Body of pancreas (tissue), 4 donors: ENCODE data around the gene RFX7. TPM values are rescaled to one million over a fixed set of nuclear protein-coding genes. Genes with fewer than 3 reads are reported as not detected.
A peak's percentile ranks its signal among the peaks of the same experiment; 100 is the strongest.

ENCODE experiments used
- ATAC-seq: fragments of 150-250 bp; one replicate; pipeline ENCODE4 v1.9.1; 2016
- DNase-seq, 4 donors: peaks; one replicate each; pipeline ENCODE4 v3.0.0-alpha.2; 2019
- H3K27ac ChIP-seq, 4 donors: fragments of 200-600 bp; sonication (generic); 1 replicate in 3 of 4; 2 replicates in 1 of 4; pipeline versions ENCODE4 v1.5.1 to v1.6.1; 2016 to 2019; ENCODE audit warnings: mild to moderate bottlenecking in 1 of 4, mixed read lengths in 1 of 4, moderate library complexity in 1 of 4
- H3K27me3 ChIP-seq, 2 donors: fragments of 200-600 bp; sonication (generic); one replicate each; pipeline ENCODE4 v1.6.0; 2016; ENCODE audit warnings: mild to moderate bottlenecking in 1 of 2
- H3K36me3 ChIP-seq, 2 donors: fragments of 200-600 bp; sonication (generic); replicated peaks in 1 of 2; 2 replicates each; pipeline ENCODE4 v1.5.1; 2016; ENCODE audit warnings: low read depth in 2 of 2; ENCODE audit not compliant: insufficient read depth in 1 of 2
- H3K4me1 ChIP-seq: fragments of 200-600 bp; sonication (generic); one replicate; pipeline ENCODE4 v1.6.0; 2016
- H3K4me3 ChIP-seq, 2 donors: fragments of 200-600 bp; sonication (generic); 1 replicate in 1 of 2; 2 replicates in 1 of 2; pipeline ENCODE4 v1.5.1; 2016 to 2019
- H3K9me3 ChIP-seq, 3 donors: fragments of 200-600 bp; sonication (generic); 1 replicate in 2 of 3; 2 replicates in 1 of 3; pipeline ENCODE4 v1.5.1; 2016
- CTCF ChIP-seq, 7 experiments: fragments of 450-650 bp in 4 of 7; fragments of 200-600 bp in 3 of 7; sonication (generic) in 3 of 7; IDR thresholded peaks; one replicate each; pipeline ENCODE4 v1.5.1; 2016 to 2019; ENCODE audit warnings: antibody characterized with exemption in 7 of 7
- POLR2A ChIP-seq, 3 donors: fragments of 450-650 bp; IDR thresholded peaks; one replicate each; pipeline ENCODE4 v1.6.1; 2016; ENCODE audit warnings: antibody characterized with exemption in 3 of 3, mild to moderate bottlenecking in 2 of 3
- WGBS, 2 donors: methylation state at CpG; one replicate each; pipeline ENCODE4 v1.1.5; 2017; 5-methylcytosine and 5-hydroxymethylcytosine counted together
- intact Hi-C: fragments of 100-400 bp; cut with DNase I; formaldehyde crosslinking; loops from one replicate; pipeline ENCODE4 v1.15.1; 2023
- total RNA-seq, 2 donors: library from RNA; depleted of rRNA; stranded (reverse); fragments of >200 nt; gene quantifications; one replicate each; pipeline ENCODE4 v1.1.0, GENCODE V29; 2016

Gene RFX7
- total RNA-seq, 2 donors from 2014 or later: 2.6 to 5.4 TPM

- Histone ChIP-seq H3K27ac (no peak overlapping the region), H3K9me3 (no peaks in the 10 kb centered on the region), H3K27me3 (no peaks in the 10 kb centered on the region), H3K36me3 (no peaks in the 10 kb centered on the region), H3K4me3 (no peak overlapping the region), H3K4me1 (peaks cover 9% of the 10 kb centered on the region)
- TF ChIP-seq CTCF (IDR thresholded peaks at IDR 0.05) (no peak), POLR2A (IDR thresholded peaks at IDR 0.05) (no peak)
- intact Hi-C loops: no loop called here
- no peak for DNase-seq
- 52 to 72% methylated on average over 1 of the region's 1 CpG for WGBS, 2 donors
- ATAC-seq: no peak
Measured at GRCh38 chr15:56105855-56106254, 137.8 kb downstream of the RFX7 start.

DNA sequence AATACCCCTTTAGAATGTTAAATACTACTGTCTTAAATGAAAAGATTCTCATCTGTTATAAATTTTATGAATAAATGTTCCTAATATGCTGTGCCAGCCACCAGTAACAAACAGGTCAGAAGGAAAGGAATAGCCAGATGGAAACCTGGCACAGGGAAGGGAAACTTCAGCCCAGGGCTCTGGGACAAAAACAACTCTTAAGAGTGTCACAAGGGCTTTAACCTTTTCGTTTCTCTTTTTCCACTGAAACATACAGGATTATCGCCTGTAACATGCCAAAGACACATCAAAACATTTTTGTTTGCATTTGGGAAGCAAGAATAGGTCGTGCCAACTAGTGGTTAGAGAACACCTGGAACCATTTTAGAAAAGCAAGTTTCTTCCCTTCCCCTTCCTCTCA lies 141.2 kb downstream of the RFX7 start:
- Histone ChIP-seq H3K9me3 (no peaks in the 10 kb centered on the region), H3K4me3 (no peak overlapping the region), H3K27ac (no peak overlapping the region), H3K27me3 (no peaks in the 10 kb centered on the region), H3K36me3 (peaks cover 0 to 4% of the 10 kb centered on the region in 2 donors), H3K4me1 (peaks cover 9% of the 10 kb centered on the region)
- WGBS, 2 donors: 25 to 31% methylated on average over 3 of the region's 3 CpGs
- intact Hi-C loops: no loop called here
- TF ChIP-seq CTCF (IDR thresholded peaks at IDR 0.05) (no peak), POLR2A (IDR thresholded peaks at IDR 0.05) (no peak)
- ATAC-seq: no peak
- DNase-seq: peak in 2 of 4 donors; percentile 3 to 26

- H3K36me3 ChIP-seq: peaks cover 0 to 24% of the 10 kb centered on the region in 2 donors
- H3K9me3 ChIP-seq: no peaks in the 10 kb centered on the region
- H3K4me1 ChIP-seq: peaks cover 9% of the 10 kb centered on the region
- no peaks in the 10 kb centered on the region for H3K27me3 ChIP-seq
- no peak for ATAC-seq
- H3K4me3 ChIP-seq: no peak overlapping the region
- DNase-seq: no peak
- TF ChIP-seq CTCF (IDR thresholded peaks at IDR 0.05): no peak
- TF ChIP-seq POLR2A (IDR thresholded peaks at IDR 0.05): no peak
- 34 to 58% methylated on average over 2 of the region's 2 CpGs for WGBS, 2 donors
- intact Hi-C loops: no loop called here
- no peak overlapping the region for H3K27ac ChIP-seq
Measured at GRCh38 chr15:56099311-56099710, 144.4 kb downstream of the RFX7 start.

DNA sequence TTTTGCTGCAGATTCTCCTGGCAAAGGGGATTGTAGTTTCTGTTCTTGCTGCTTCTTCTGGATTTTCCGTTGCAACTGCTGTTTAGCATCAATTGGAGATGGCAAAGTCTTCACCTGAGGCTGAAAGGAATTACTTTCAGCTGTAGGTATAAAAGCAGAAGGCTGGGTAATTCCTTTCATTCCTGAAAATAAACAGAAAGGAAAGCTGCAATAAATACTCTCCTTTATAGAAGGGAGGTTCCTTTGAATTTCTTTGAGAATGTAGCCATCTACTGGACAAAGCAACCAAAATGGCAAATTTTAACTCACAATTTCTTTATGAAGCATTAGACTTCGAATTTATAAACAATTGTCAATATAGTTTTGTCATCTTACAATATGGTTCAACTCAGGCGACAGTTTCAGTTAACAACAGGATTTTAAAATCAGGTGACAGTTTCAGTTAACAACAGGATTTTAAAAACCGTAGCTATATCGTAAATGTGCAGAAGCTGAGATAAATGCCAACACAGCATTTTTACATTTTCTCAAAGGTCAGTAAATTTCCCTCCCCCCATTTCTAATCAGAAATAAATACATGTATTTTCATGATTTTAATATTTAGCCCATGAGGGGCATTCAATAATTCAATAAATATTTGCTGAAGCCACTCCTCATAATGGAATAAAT lies 145.3 kb downstream of the RFX7 start:
- no peak for DNase-seq
- Histone ChIP-seq H3K9me3 (no peaks in the 10 kb centered on the region), H3K4me1 (peaks cover 9% of the 10 kb centered on the region), H3K4me3 (no peak overlapping the region), H3K27ac (no peak overlapping the region), H3K27me3 (no peaks in the 10 kb centered on the region), H3K36me3 (peaks cover 0 to 30% of the 10 kb centered on the region in 2 donors)
- TF ChIP-seq POLR2A (IDR thresholded peaks at IDR 0.05): no peak
- no peak for TF ChIP-seq CTCF (IDR thresholded peaks at IDR 0.05)
- no peak for ATAC-seq
- intact Hi-C loops: no loop called here
- WGBS, 2 donors: 88 to 93% methylated on average over 5 of the region's 5 CpGs

DNA sequence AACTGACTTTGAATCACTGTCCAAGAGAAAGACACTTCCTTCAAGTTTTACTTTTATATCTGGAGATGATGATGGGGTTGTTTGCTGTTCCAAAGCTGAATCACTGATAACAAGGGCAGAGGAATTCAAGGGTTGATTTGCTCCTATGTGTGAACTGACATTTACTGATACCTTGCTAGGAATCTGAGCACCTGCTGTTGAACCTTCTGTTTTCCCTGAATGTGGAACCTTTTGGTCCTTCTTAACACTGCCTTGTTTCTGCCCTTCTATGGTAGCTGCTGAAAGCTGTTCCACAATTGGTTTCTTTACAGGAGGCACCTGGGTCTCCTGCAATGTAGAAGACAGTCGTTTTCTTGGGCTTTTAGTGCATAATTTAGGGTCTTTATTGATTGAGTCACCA lies 148.3 kb downstream of the RFX7 start:
- no peaks in the 10 kb centered on the region for H3K27me3 ChIP-seq
- intact Hi-C loops: no loop called here
- WGBS, 2 donors: 54 to 64% methylated on average over 1 of the region's 1 CpG
- H3K4me1 ChIP-seq: no peaks in the 10 kb centered on the region
- no peak overlapping the region for H3K4me3 ChIP-seq
- DNase-seq (no peak), ATAC-seq (no peak)
- no peak overlapping the region for H3K27ac ChIP-seq
- H3K36me3 ChIP-seq: peaks cover 0 to 30% of the 10 kb centered on the region in 2 donors
- no peak for TF ChIP-seq POLR2A (IDR thresholded peaks at IDR 0.05)
- TF ChIP-seq CTCF (IDR thresholded peaks at IDR 0.05): no peak
- no peaks in the 10 kb centered on the region for H3K9me3 ChIP-seq
